Left lung (tissue), 14 donors: Measurements from ENCODE around the gene OR5D18. TPM values are rescaled to one million over a fixed set of nuclear protein-coding genes. Genes with fewer than 3 reads are reported as not detected.

ENCODE experiments used
- ATAC-seq: fragments of 200-7000 bp; cut with Tn5 transposase; one replicate; pipeline ENCODE4 v1.9.1; 2020; ENCODE audit warnings: moderate library complexity
- DNase-seq, 4 donors: peaks; one replicate each; pipeline ENCODE4 v3.0.0-alpha.2; 2013 to 2020
- H3K27ac ChIP-seq, 2 donors: fragments of 200-600 bp; sonication (generic) in 1 of 2; one replicate each; pipeline versions ENCODE4 v1.5.0 to v1.8.0; 2020 to 2021
- H3K27me3 ChIP-seq, 2 donors: fragments of 200-600 bp; sonication (generic) in 1 of 2; one replicate each; pipeline versions ENCODE4 v1.5.0 to v1.8.0; 2020 to 2021
- H3K36me3 ChIP-seq, 2 donors: fragments of 200-600 bp; sonication (generic) in 1 of 2; one replicate each; pipeline versions ENCODE4 v1.5.0 to v1.8.0; 2020 to 2021
- H3K4me1 ChIP-seq, 2 donors: fragments of 200-600 bp; one replicate each; pipeline ENCODE4 v1.8.0; 2021
- H3K4me3 ChIP-seq, 2 donors: fragments of 200-600 bp; sonication (generic) in 1 of 2; one replicate each; pipeline versions ENCODE4 v1.5.0 to v1.8.0; 2020 to 2021; ENCODE audit warnings: mild to moderate bottlenecking in 1 of 2
- H3K9me3 ChIP-seq, 2 donors: fragments of 200-600 bp; sonication (generic) in 1 of 2; one replicate each; pipeline versions ENCODE4 v1.5.0 to v1.8.0; 2020 to 2021
- CTCF ChIP-seq, 2 donors: fragments of 200-600 bp; sonication (generic) in 1 of 2; IDR thresholded peaks; one replicate each; pipeline versions ENCODE4 v1.5.0 to v1.8.0; 2021; ENCODE audit warnings: antibody characterized with exemption in 2 of 2
- intact Hi-C, 2 donors: fragments of 100-400 bp; cut with DNase I; formaldehyde crosslinking; loops; one replicate each; pipeline versions ENCODE4 v1.11.2 to v1.14.2; 2022
- long read RNA-seq, 12 donors: library from polyadenylated mRNA in 2 of 12; unstranded in 2 of 12; transcript quantifications; one replicate each; pipeline ENCODE4 v2.0.0 and lab custom pipeline, GENCODE V29; 2019 to 2026
- polyA plus RNA-seq, 6 donors: library from polyadenylated mRNA; unstranded; fragments of 120-200 nt; gene quantifications; one replicate each; pipeline ENCODE4 v1.2.1, GENCODE V29; 2013; ENCODE audit not compliant: insufficient read length in 6 of 6
- total RNA-seq, 2 donors: library from RNA; stranded (reverse); fragmentation: NEBNext Ultra II Directional; extraction: Animal tissue kit (Norgen Biotek cat#: 25700); gene quantifications; one replicate each; pipeline ENCODE4 v1.2.1, GENCODE V29; 2021
- donor health status: DM: no; HTN: yes; CAD: no.
- donor health status: DM: no; HTN: no; CAD: no.

OR5D18 gene
- total RNA-seq (not detected), polyA plus RNA-seq (not detected)
- long read RNA-seq, donor 1, result 0 reads
- long read RNA-seq, donor 2, result 0 reads
- long read RNA-seq, donor 3, result 0 reads
- long read RNA-seq, donor 4, result 0 reads
- long read RNA-seq, donor 5, result 0 reads
- long read RNA-seq, donor 6, result 0 reads
- long read RNA-seq, donor 7, result 0 reads
- long read RNA-seq, donor 8, result 0 reads
- long read RNA-seq, donor 9, result 0 reads
- long read RNA-seq, donor 10, result 0 reads
- long read RNA-seq, donor 11, result 0 reads
- long read RNA-seq, donor 12, result 0 reads

DNA sequence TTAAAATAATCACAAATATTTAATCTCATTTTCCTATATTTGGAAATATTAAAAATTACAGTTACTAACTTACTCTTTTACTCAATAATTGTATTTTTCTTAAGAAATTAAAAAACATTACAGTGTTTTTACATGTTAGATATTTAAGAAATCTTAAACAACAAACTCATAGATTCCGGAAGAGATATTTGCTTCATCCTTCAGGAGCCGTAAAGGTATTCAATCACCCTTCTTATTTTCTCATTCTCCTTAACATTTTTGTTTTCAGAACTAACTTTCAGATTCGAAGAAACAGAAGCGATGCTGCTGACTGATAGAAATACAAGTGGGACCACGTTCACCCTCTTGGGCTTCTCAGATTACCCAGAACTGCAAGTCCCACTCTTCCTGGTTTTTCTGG is at the start of gene OR5D18:
OR5D18 (plus strand) TSS at position 301 of the 400 bp plus-strand sequence; CDS start at position 301, 0 bp downstream.
- no peak for TF ChIP-seq CTCF (IDR thresholded peaks at IDR 0.05)
- no peak for ATAC-seq
- Histone ChIP-seq H3K36me3 (no peaks in the 10 kb centered on the region), H3K27ac (no peak within 1 kb of the TSS), H3K4me3 (no peak within 1 kb of the TSS), H3K4me1 (no peaks in the 10 kb centered on the region), H3K9me3 (no peaks in the 10 kb centered on the region), H3K27me3 (no peaks in the 10 kb centered on the region)
- intact Hi-C loops, result no loop called here
- DNase-seq, result no peak

DNA sequence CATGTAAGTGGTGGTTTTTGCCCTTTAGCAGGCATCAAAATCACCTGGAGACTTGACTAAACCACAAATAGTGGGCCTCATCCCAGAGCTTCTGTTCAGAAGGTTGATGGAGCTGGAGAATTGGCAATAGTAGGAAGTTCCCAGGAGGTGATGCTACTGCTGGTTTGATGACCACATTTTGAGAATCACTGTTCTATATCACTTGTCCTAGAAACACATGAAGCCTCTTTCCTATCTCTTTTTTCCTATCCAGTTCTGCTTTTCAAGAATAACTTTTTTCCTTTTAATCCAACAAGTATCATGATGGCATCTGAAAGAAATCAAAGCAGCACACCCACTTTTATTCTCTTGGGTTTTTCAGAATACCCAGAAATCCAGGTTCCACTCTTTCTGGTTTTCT is 46.3 kb upstream of the OR5D18 start, which contains the start of gene OR5D13:
OR5D13 (plus strand) TSS at position 301 of the 400 bp plus-strand sequence; CDS start at position 301, 0 bp downstream.
- H3K36me3 ChIP-seq, result no peaks in the 10 kb centered on the region

DNA sequence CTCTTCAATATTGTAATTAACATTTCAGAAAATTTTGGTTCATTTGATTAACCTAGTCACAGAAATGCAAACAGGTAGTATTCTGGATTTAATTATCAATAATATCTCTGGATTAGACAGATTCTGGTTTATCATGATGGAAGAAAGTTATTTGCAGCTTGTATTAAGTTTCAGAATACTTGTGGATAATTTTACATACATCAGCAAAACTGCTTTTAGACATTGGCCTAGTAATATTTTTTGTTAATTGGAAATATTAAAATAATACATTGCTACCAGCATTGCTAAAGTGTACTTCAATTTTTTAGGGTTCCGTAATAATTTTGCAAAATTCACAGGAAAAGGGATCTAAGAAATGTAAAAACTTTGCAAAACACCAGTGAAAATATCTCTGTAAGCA is 27.8 kb upstream of the OR5D18 start:
- Histone ChIP-seq H3K27ac (no peak overlapping the region), H3K4me1 (no peaks in the 10 kb centered on the region), H3K36me3 (no peaks in the 10 kb centered on the region), H3K4me3 (no peak overlapping the region), H3K27me3 (no peaks in the 10 kb centered on the region), H3K9me3 (no peaks in the 10 kb centered on the region)
- TF ChIP-seq CTCF (IDR thresholded peaks at IDR 0.05), result no peak
- ATAC-seq, result no peak
- intact Hi-C loops, result no loop called here
- DNase-seq, result no peak

More for the DNA sequence above, 46.3 kb upstream of the OR5D18 start, which contains the start of gene OR5D13:
- no peaks in the 10 kb centered on the region for H3K4me1 ChIP-seq
- ATAC-seq (no peak), DNase-seq (no peak)
- H3K4me3 ChIP-seq, result no peak within 1 kb of the TSS
- no peaks in the 10 kb centered on the region for H3K27me3 ChIP-seq
- TF ChIP-seq CTCF (IDR thresholded peaks at IDR 0.05), result no peak
- intact Hi-C loops, result no loop called here
- no peak within 1 kb of the TSS for H3K27ac ChIP-seq
- peaks cover 0 to 18% of the 10 kb centered on the region in 2 donors for H3K9me3 ChIP-seq

DNA sequence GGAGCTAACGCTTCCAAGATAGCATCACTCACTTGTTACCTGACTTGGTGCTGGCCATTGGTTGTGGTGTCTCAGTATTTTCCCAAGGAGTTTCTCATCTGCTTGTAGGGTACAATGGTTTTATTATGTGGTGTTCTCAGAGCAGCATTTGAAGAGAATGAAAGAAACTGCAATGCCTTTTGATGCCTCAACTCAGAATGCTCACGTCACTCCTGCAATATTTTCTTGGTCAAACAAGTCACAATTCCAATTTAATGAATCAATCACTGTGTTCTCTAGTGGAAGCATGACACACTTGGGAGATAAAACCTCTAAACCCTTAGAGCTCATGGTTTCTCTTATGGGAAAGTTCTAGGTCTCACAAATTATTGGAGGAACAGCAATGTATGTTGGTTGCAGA is 26.1 kb upstream of the OR5D18 start:
- ATAC-seq (no peak), DNase-seq (no peak)
- H3K4me1 ChIP-seq, result no peaks in the 10 kb centered on the region
- H3K27me3 ChIP-seq, result no peaks in the 10 kb centered on the region
- no peaks in the 10 kb centered on the region for H3K36me3 ChIP-seq
- no peak overlapping the region for H3K4me3 ChIP-seq
- TF ChIP-seq CTCF (IDR thresholded peaks at IDR 0.05), result no peak
- intact Hi-C loops, result no loop called here
- H3K9me3 ChIP-seq, result no peaks in the 10 kb centered on the region
- H3K27ac ChIP-seq, result no peak overlapping the region

- DNase-seq (no peak), ATAC-seq (no peak)
- no peaks in the 10 kb centered on the region for H3K36me3 ChIP-seq
- no peak within 1 kb of the TSS for H3K27ac ChIP-seq
- no peaks in the 10 kb centered on the region for H3K4me1 ChIP-seq
- H3K27me3 ChIP-seq, result no peaks in the 10 kb centered on the region
- TF ChIP-seq CTCF (IDR thresholded peaks at IDR 0.05), result no peak
- H3K4me3 ChIP-seq, result no peak within 1 kb of the TSS
- peaks cover 0 to 2% of the 10 kb centered on the region in 2 donors for H3K9me3 ChIP-seq
- intact Hi-C loops, result no loop called here
Observed at GRCh38 chr11:55795256-55795655, 24.2 kb upstream of the OR5D18 start, which contains the start of gene OR5D14. TSS of gene OR5D14 (plus strand) at chr11:55795556. CDS start at chr11:55795556, 0 bp downstream.
